ENCODE results near the gene PRDM2.

The PRDM2 gene

GRCh38 chr1:13865851-13866250 is 165.9 kb downstream of the PRDM2 start:
- no peak for DNase-seq

DNA sequence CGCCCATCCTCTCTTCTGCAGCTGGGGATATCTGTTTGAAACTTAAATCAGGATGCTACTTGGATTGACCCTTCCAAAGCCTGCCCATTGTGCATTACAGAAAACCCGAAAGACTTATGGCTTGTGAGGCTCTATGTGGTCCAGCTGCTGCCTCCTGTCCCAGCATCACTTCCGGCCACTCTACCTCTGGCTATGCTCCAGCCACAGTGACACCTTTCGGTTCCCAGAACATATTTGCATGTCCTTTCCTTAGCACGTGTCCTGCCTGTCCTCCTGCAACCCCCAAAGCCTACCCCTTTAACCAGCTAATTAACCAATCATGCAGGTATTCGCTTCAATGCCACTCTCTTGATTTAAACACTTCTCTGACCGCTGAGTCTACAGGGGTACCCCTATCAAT is 167.6 kb downstream of the PRDM2 start:
- DNase-seq, result no peak

- DNase-seq, result no peak
Observed at GRCh38 chr1:13869172-13869797, 169.3 kb downstream of the PRDM2 start.

DNA sequence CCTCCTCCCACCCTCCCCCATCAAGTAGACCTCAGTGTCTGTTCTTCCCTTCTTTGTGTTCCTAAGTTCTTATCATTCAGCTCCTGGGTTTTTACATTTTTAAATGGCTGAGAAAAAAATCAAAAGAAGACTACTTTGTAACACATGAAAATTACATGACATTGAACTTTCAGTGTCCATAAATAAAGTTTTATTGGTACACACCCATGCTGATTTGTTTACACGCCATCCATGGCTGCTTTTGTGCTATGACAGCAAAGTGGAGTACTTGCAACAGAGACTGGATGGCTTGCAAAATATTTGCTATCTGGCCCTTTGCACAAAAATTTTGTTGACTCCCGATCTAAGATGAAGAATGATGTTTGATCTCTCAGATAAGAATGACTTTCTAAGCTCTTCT is 171.4 kb downstream of the PRDM2 start:
- DNase-seq, result no peak

- DNase-seq, result no peak
Observed at GRCh38 chr1:13871886-13872285, 171.9 kb downstream of the PRDM2 start.

GRCh38 chr1:13873032-13873431 is 173.0 kb downstream of the PRDM2 start:
- DNase-seq, result no peak
